Thyroid gland (tissue), 4 donors: Measurements from ENCODE around the gene ERVW-1.

Source experiments
- CTCF ChIP-seq, 6 experiments: fragments of 200-600 bp in 3 of 6; fragments of 450-650 bp in 3 of 6; sonication (generic) in 3 of 6; IDR thresholded peaks; one replicate each; pipeline ENCODE4 v1.5.1; 2016 to 2019; ENCODE audit warnings: antibody characterized with exemption in 6 of 6, mild to moderate bottlenecking in 2 of 6, inconsistent platforms in 1 of 6, moderate library complexity in 1 of 6
- POLR2A ChIP-seq, 2 donors: fragments of 450-650 bp; IDR thresholded peaks; one replicate each; pipeline ENCODE4 v1.6.1; 2017; ENCODE audit warnings: antibody characterized with exemption in 2 of 2, mild to moderate bottlenecking in 2 of 2, moderate library complexity in 1 of 2

- TF ChIP-seq CTCF (IDR thresholded peaks at IDR 0.05), result peak in 5 of 6 experiments; percentile 76 to 98 (median 92)
- TF ChIP-seq POLR2A (IDR thresholded peaks at IDR 0.05), result peak; percentile 7 to 89
These were observed 30.2 kb downstream of the ERVW-1 start, which contains the start of gene GATAD1 for GRCh38 chr7:92447345-92448204.
